HS-5 (cell line): ENCODE data around the gene C2orf66.

Experiments used
- DNase-seq: peaks from one replicate; pipeline ENCODE4 v3.0.0-alpha.2; 2012; ENCODE audit warnings: low read depth

C2orf66 gene

GRCh38 chr2:196809260-196809659 lies at the start of gene C2orf66:
Gene C2orf66 (minus strand): TSS chr2:196809355. CDS start chr2:196809336, 19 bp downstream.
- DNase-seq, result no peak

DNA sequence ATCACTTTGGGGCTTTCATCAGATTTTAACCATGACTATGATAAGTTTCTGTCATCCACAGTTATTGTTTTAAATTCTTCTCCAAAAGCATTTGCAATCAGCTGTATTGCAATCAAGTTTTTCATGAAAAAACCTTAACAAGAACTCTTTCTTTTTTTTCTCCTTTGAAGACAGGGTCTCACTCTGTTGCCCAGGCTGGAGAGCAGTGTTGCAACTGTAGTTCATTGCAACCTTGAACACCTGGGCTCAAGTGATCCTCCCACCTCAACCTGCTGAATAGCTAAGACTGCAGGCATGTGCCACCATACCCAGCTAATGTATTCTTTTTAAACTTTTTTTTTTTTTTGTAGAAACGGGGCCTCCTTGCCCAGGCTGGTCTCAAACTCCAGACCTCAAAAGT lies 45.5 kb upstream of the C2orf66 start:
- no peak for DNase-seq

GRCh38 chr2:196853301-196854087 lies 44.3 kb upstream of the C2orf66 start:
- DNase-seq, result no peak

- no peak for DNase-seq
Measured at GRCh38 chr2:196851088-196851487, 41.9 kb upstream of the C2orf66 start.

GRCh38 chr2:196849895-196850294 lies 40.7 kb upstream of the C2orf66 start:
- DNase-seq, result no peak

- DNase-seq, result no peak
Measured at GRCh38 chr2:196846295-196846694, 37.1 kb upstream of the C2orf66 start.

- no peak for DNase-seq
Measured at GRCh38 chr2:196845371-196845770, 36.2 kb upstream of the C2orf66 start.

DNA sequence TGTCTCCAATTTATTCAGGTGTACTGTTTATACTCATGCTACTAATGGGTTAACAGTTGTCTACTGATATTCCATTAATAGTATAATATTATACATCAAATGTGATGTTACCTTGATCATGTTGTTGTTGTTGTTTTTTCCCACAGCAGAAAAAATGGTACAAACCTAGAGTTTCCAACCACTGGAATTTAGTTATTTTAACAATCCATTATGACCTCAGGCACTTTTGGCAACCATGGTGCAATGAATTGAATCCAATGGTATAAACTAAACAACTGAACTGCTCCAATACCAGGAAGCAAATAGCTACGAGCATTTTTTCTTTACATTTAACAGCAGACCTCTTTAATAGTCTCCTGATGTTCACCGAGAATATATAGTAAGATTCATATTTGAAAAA lies 31.0 kb upstream of the C2orf66 start:
- no peak for DNase-seq

GRCh38 chr2:196839574-196839973 lies 30.4 kb upstream of the C2orf66 start:
- no peak for DNase-seq

- no peak for DNase-seq
Measured at GRCh38 chr2:196836440-196836839, 27.3 kb upstream of the C2orf66 start.

DNA sequence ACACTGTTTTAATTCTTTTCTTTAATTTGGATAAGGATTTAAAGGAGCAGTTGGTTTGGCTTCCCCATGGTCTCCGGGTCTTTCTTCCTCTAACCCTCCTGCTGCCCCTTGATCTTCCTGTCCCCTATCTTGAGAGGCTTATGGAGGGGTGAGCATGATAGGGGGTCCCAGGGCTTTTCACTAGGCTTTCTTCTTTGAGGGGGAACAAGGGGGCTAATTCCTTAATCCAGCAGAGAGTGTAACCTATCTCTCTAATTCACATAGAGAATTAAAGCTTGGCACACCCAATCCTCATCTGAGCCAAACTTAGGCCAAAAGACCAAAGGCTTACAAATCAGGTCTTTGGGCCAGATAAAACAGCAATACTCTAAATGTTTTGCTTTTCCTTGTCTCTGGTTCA lies 21.5 kb upstream of the C2orf66 start:
- DNase-seq, result no peak

DNA sequence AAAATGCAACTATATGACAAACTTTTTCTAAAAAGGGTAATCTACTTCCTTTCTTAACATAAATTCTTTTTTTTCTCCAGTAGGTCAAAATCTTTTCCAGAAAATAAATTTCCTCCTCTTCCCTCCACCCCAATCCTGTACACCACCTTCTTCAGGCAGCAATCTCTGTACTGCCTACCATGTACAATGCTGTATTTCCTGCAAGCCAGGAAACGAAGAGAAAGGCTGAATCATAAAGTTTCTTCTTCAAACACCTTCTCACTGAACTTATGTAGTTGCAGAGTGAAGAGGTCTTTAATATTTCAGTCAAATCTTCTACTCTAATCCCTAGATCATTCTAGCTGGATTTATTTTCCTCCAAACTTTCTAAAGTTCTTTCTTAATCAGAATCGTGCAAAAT lies 18.2 kb upstream of the C2orf66 start:
- no peak for DNase-seq

DNA sequence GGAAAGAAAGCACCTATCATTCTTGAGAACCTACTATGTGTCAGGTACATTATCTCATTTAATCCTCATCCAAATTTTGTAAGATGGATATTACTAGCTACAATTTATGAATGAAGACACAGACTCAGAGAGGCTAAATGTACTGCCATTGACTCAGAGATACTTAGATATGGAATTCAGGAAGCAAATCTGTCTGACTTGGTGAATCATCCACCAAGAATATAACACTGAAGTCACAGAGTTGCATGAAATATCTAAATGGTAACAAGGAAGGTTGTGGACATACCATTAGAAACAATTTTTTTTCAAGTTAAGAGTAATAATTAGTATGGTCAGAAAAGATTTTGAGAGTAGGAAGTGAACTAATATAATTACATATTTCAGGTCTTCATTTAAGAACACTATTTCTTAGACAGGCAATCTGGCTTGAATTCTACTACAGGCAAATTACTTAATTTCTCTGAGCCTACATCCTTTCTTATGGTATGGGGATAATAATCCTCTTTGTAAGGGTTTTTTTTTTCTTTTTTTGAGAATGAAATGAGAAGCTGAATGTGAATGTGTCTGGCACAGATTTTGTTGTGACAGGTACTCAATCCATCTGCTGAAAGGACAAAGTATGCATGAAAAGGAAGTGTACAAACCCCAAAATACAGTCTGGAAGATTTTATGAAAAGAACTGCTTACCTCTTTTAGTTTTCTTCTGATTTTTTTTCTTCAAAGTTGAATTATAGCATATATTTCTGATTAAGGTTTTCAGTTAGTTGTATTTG lies 14.8 kb upstream of the C2orf66 start:
- peak; percentile 71 for DNase-seq

DNA sequence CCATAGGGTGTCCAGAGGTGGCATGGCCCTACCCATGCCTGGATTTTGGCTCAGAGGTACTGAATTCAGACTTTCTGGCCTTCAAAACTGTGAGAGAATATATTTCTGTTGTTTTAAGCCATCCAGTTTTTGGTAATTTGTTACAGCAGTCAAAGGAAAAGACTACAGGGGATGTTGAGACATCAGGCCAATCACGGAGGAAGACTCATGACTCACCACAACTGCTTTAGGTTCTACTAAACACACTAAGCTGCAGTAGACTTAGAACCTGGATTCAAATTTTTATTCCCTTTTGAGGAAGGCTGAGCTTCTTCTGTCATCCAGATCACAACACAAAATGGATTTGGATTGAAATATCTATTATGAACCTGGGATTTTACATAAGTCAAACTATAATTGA lies 12.0 kb upstream of the C2orf66 start:
- no peak for DNase-seq

- no peak for DNase-seq
Measured at GRCh38 chr2:196808083-196808665, 981 bp downstream of the C2orf66 start.

GRCh38 chr2:196804381-196804780 lies 4.8 kb downstream of the C2orf66 start:
- peak; percentile 24 for DNase-seq

DNA sequence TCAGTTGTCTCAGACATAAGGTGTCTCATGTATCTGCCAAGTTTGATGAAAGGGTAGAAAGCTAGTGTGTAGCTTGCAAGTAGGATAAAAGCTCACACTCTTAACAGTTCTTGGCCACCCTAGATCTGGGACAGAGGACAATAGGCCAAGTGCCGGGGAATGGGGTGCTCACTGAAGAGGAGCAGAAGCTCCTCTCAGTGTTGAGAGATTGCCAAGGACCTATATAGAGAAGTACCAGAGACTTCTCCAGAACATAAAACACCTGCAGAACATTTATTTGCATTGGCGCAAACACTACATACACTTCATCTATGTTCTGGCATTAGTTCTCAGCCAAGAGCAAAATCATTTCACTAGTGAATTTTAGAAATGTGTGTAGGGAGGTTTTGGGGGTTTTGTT lies 6.8 kb downstream of the C2orf66 start:
- DNase-seq, result no peak

- DNase-seq, result peak; percentile 41
Measured at GRCh38 chr2:196801674-196802261, 7.4 kb downstream of the C2orf66 start.

GRCh38 chr2:196798980-196799379 lies 10.2 kb downstream of the C2orf66 start:
- no peak for DNase-seq

DNA sequence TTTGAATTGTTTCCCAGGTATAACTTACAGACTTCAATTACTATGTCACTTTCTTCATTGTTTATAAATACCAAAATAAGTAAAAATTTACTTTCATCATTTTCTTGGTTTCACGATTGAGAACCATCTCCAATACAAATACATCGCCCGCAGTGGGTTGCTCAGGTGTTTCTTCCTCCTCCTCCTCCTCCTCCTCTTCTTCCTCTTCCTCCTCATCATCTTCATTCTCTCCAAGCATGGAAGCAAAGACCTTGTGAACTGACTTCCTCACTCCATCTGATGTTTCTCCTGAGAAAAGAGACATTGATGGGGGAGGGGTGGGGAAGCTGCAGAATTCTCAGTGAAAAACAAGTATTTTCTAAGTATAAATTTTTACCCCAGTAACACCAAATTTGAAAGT lies 16.3 kb downstream of the C2orf66 start:
- no peak for DNase-seq

DNA sequence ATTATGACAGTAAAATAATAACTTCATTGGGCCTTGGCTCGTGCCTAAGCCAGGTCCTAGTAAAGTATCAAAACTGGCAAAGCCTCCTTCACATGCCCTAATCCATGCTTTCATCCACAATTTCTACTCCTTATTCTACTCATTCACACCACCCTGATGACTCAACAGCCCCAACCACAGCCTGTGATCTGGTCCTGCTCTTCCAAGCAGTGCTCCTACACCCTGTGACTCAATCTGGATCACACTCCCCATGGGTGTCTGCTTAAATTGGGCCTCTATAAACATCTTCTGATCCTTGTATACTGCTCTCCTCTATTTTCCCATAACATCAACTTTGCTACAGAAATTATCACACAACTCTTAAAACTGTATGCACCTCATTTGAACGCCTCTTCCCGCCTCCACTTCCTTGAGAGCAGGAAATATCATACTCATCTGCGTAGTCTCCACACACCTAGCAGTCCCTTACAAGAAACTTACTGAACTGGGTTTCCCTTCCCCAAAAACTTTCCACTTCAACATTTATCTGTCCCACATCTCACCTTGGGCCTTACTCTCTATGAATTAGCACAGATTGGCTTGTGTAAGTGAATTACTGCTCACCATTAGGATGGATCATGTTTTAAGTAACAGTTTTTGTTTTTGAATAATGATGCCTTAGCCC lies 25.6 kb downstream of the C2orf66 start:
- peak; percentile 48 for DNase-seq

DNA sequence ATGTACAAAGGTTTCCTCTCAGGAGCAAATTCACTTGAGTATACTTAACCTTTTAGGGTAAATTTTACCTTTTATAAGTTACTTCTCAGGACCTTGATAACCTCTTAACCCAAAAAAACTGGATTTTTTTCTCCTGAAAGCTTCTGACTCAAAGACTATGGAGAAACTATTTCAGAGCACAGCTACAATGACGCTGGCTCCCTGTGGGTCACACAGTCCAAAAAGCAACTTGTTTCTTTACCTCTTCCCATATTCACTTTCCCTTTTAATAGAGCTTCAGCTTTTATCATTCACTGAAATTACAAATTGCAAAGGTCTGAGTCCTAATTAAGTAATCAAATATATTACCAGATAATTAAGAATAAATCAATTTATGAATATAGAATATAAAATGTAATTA lies 42.1 kb downstream of the C2orf66 start:
- no peak for DNase-seq
